ENCODE results near the gene HSFX4.
"Not testable (repeated sequence)": the region's sequence is repeated elsewhere in the genome, so short reads cannot be mapped to it uniquely, and the experiment has no call there.

The HSFX4 gene

DNA sequence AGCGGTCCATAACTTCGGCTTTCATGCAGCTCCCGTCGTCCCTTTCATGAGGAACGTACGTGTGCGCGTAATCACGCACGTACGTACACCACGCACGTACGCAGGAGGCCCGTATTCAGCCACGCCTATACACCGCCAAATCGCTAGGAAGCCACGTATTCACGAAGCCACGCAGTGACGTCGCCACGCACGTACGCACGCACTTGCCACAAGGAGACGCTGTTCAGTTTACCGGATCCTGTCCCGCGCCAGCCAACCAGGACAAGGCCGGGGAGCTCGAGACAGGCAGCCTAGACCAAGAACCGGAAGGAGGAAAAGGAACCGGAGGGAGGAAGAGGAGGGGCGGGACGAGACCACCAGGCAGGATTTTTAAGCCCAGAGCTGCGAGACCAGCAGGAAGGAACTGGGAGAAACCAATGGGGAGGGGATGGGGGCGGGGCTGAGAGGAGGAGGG lies 9.1 kb downstream of the HSFX4 start, which contains the start of gene EOLA2:
Gene EOLA2, minus strand, starts transcription at position 65 of the 454 bp plus-strand sequence. CDS start 4,617 bp downstream, outside the sequence.
- DNase-seq: peak; percentile 89

DNA sequence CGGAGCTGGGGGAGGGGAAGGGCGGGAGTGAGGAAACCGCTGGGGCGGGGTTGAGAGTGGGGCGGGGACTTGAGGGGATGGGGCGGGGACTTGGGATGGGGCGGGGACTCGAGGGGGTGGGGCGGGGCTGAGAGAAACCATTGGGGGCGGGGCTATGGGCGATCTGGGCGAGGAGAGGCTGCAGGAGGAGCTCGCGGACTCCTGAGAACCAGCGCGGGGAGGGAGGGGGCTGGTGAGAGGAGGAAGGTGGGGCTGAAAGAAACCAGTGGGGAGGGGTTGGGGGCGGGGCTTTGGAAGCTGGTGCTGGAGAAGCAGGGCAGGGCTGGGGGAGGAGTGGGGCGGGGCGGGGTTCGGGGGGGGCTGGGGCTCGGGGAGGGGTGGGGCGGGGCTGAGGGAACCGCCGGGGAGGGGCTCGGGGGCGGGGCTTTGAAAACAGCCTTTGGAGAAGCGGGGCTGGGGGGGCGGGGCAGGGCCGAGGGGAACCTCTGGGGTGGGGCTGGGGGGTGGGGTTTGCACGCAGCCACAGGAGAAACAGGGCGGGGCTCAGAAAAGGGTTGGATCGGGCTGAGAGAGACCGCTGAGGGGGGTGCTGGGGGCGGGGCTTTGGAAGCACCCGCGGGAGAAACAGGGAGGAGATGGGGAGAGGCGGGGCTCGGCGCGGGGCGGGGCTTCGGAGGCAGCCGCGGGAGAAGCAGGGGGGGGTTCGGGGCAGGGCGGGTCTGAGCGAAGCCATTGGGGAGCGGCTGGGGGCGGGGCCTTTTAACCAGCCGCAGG lies 9.7 kb downstream of the HSFX4 start:
- DNase-seq: peak; percentile 74

DNA sequence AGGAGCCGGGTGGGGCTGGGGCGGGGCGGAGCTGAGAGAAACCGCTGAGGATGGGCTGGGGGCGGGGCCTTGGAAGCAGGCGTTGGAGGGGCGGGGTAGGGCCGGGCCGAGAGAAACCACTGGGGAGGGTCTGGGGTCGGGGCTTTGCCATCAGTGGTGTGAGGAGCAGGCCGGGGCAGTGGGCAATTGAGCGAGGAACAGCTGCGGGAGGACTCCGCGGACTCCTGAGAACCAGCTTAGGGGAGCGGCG lies 10.2 kb downstream of the HSFX4 start:
- DNase-seq: no peak

DNA sequence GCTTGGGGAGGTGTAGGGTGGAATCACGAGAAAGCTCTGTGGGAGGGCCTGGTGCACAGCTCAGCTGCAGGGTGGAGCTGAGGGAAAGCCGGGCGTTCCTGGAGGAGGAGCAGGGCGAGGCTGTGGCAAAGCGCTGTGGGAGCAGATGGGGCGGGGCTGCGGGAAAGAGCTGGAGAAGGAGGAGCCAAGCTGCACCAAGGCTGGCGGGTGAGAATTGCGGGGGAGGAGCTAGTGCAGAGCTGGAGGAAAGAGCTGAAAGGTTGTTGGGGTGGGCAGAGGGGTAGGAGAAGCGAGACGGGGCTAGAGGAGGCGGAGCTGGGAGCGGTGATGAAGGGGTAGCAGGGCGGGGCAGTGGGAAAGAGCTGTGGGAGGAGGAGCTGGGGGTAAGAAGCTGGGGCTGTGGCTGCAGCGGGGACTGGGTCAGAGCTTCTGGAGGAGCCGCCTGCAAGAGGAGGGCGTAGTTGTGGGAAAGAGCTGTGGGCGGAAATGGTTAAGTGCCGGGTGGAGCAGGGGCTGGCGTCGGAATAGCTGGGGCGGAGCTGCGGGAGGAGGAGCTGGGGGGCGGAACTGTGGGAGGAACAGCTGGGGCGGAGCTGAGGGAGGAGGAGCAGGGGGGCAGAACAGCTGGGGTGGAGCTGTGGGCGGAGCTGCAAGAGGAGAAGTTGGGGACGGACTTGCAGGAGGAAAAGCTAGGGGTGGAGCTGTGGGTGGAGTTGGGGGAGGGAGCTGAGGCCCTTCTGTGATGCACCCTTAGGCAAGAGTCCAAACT lies 10.7 kb downstream of the HSFX4 start:
- DNase-seq: peak; percentile 79

DNA sequence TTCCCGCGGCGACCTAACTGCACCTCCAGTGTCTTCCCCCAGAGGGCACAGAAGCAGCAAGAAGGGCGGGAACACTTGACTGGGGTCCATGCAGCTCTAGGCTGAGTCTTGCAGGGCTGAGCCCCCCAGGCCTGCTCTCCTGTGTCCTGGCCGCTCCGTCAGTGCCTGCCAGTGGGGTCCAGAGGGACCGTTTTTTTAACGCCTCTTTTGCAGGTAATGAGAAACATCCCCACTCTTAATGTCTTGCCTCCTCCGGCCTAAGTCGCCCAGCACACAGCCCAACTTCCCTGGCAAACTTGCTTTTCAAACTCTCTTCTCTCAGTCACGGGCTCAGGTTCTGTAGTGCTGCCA lies 11.3 kb downstream of the HSFX4 start:
- DNase-seq: not testable (repeated sequence)

DNA sequence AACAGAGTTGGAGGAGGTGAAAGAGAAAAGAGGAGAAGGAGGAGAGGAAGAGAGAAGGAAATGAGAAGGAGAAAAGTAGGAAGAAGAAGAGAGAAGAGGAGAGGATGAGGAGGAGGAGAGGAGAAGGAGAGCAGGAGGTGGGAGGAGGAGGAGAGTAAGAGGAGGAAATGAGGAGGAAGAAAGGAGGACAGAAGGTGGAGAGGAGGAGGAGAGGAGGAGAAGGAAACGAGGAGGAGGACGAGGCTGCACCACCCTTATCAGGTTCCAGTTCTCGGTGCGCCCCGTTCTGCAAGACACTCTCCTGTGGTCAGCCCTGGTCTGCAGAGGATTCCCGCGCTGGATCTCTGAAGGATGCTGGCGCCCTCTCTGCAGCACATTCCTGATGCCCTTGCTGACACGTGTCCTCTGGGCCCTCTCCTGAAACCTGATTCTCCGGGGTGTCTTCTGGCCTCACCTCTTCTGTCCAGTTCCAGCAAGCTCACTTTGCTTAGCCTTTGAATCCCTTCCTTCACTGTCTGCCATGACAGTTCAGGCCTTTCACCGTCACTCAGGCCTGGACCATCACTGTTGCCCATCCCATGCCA lies 15.8 kb downstream of the HSFX4 start:
- DNase-seq: not testable (repeated sequence)

DNA sequence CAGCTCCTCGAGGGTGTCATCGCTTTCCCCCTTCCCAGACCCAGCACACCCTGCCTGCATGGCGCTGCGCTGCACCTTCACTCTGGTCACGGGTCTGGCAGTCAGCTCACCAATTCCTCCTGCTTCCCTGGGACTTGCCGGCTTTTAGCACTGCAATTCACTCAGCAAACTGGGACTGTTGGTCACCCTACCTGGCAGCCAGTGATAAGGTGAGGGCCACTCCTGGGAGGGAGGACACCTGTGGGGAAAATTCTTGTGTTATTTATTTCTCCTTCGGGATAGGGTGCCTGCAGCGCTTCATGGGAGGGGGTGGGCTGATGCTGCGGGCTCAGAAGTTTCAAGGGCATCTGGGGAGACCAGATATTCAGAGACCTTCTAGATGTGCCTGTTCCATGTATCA lies 16.4 kb downstream of the HSFX4 start:
- DNase-seq: not testable (repeated sequence)

DNA sequence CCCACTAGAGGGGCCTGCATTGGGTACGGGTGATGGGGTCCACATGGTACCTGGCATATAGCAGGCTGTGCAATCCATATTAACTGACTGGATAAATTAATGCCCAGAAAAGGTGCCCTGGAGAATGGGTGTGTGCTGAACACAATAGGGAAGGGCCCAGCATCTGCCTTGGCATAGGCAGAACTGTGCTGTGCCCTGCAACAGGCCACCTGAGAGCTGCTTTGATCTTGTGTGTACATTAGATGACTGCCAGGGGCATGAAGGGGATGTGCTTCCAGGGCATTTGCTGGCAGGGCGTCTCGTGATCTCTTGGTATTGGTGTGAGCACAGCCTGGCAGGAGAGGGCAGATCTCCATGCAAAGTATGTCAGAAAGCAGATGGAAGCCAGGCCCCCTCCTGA lies 17.6 kb downstream of the HSFX4 start:
- not testable (repeated sequence) for DNase-seq

DNA sequence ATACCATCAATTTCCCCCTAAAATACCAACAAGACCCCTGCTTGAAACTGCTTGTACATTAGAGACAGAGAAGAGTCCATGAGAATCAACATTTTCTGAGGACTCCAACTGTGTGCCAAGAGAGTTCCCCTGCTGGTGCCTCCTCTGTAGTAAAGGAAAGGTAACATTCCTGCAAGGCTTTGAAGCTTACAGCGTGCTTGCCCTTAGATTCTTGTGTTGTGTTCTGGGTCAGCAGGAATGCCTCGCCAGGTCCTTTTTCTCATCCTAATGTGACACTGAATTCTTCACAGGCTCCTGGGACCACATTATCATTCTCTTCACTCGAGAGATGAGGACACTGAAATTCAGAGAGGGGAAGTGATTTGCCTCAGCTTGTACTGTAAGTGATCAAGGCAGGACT lies 18.6 kb downstream of the HSFX4 start:
- no peak for DNase-seq

DNA sequence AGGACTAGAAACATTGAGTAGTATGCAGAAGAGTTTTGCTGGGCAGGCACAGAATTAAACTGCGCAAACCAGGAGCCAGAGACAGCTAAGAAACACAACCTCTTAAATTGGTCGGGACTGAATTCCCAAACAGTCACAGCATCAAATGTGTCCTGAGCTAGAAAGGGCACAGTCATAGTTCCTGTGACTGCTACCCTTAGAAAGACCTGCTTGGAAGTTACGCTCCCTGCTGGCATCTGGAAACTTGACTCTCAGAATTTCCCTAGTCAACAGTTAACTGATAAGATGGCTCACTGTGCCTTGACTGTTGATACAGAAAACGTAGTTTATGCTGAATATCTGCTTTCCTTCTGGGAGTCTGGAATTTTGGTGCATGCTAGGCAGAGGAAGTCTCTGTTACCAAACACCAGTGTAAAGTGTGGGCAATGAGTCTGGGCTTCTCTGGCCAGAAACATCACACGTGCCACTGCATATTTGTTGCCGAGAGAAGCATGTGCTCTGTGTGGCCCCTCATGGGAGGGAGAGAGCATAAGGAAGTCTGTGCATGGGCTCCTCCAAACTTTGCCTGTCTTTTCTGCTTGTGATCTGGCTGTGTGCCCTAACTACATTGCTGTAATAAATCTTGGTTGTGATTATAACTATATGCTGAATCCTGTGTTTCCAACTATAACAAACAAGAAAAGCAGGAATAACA lies 20.5 kb downstream of the HSFX4 start:
- no peak for DNase-seq

DNA sequence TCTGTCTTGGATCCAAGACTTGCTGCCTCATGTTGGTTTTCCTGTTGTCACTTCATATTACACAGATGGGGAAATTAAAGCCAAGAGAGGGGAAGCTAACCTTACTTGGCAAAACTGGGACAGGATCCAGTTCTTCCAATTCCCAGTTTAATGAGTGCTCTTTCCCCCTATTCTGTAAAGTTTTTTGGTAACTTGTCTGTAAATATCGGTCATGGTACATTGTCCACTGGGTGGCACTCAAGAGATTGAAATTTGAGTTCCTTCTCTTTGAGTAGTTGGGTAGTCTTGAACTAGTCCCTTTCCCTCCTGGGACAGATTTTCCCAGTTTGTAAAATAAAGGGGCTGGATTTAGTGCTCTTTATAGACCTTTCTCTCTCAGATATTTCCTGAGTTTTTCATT lies 21.3 kb downstream of the HSFX4 start:
- DNase-seq: no peak

DNA sequence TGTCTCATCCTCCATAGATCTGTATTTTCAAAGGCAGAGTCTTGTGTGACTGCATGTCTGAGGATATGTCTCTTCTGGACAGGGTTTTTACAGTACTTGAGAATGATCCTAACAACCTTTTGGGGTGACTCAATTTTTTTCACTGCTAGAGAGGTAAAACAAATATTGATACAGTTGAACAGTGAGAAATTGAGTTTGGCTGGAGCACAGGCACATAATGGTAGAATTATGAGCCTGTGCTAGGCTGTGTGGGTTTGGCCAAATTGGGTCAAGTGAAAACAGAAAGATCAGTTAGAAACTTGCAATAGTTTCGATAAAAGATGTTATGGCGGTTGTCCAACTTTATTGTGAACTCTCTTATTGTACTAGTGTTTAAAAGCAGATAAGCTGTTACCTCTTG lies 32.2 kb downstream of the HSFX4 start:
- DNase-seq: no peak

DNA sequence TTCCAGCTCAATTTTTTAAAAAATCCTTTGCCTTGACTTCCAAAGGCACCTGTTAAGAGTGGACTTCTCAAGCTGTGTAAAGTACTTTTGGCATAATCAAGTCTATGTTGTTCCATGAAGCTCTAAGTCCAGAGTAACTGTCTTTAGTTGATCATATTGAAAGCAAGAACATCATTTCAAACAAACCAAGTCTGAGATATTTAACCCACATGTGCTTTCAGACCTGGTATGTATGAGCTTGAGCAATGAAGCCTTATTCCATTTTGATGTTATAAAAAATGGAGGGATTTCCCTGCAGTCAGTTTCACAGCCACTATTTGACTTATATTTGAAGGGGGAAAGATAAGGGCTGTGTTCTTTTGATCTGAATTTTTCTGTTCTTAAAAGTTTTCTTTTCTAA lies 32.6 kb downstream of the HSFX4 start:
- DNase-seq: no peak

DNA sequence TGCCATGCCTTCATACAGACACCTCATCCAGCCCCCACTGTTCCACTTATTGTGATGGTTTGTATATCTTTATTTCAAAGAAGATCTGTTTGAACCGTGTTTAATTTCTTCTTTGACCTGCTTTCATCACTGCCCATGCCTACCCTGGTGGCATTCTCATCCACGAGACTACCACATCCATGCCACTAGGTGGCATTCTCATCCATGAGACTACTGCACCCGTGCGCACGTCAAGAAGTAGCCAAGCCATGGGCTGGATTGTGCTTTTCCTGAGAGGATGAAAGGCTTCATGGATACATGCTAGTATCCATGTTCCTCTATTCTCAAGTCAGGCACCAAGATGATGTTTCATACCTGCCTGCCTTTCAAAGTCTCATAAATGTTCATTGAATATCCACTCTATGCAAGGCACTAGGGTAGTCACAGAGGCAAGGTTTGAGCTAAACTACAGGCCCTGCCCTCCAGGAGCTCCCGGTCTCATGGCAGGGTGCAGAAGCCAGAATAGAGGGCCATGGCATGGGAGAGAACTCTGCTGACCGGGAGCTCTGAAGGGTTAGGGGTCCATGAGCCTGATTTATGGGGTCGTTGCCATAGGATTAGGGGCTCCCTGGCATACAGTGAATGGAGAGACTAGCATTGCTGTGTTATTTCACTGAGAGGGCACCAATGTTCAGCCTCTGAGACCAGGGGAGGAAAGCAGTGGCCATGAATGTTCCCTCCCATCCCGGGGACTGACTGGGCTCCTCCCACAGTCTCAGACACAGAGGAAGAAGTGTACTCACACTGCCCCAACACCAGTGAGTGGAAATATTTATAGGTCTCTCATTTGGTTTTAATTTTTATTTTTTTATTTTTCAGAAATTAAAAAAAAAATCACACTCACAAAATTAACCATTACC lies 33.7 kb downstream of the HSFX4 start:
- no peak for DNase-seq

DNA sequence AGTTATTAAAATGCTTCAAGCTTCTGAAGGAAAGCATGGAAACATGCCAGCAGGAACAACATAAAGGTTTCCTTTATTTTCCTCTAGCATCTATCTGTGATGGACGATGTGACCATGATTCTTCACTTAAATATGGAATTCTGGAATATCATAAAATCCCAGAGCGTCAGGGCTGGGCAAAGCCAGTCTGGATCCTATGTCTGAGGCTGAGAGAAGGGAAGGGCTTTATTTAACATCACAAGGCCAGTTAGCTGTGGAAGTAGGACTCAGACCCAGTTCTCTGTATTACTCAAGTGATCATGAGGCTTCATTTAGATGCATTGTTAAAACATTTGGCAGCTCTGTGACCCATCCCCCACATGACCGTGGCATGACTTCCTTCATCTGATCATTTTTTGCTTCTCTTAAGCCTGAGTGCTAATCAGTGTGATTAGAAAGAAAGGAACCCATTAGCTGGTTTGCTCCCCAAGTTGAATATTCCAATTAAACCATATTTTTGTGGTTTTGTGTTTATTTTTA lies 49.8 kb downstream of the HSFX4 start:
- no peak for DNase-seq
